Activated T-cell treated with anti-CD3 and anti-CD28 coated beads for 24 hours (primary cell): Measurements from ENCODE around the gene PSG2.
"Not testable (repeated sequence)": the region's sequence is repeated elsewhere in the genome, so short reads cannot be mapped to it uniquely, and the experiment has no call there.

ENCODE experiments used
- DNase-seq: peaks from one replicate; pipeline ENCODE4 v3.0.0-alpha.2; 2020; ENCODE audit warnings: low read depth

The PSG2 gene

GRCh38 chr19:43082601-43083000, at the start of gene PSG2:
TSS of gene PSG2 (minus strand) at chr19:43082701. CDS start at chr19:43082569, 132 bp downstream.
- not testable (repeated sequence) for DNase-seq

DNA sequence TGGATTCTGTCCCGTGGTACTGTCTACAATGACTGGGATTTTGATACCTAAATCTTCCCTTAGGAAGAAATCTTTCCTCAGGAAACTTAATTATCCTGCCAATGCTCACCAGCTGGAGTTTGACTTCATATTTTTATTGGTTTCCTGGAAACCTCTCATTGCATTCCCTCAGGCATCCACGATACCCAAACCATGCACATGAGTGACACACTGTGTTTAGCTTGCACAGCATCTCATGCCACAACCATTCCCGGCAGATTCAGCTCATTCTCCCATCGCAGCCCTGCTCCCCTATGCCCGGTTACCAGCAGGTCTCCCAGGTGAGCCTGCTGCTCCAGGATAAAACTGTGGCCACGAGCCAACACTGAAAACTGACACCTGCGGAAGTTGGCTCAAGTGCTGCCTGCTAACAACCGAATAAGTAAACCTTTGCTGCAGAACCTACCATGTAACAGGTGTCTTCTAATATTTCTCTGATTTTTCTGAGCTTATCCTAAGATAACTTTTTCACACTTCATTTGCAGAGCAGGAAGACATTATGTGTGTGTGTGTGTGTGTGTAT, 48.9 kb upstream of the PSG2 start:
- not testable (repeated sequence) for DNase-seq

DNA sequence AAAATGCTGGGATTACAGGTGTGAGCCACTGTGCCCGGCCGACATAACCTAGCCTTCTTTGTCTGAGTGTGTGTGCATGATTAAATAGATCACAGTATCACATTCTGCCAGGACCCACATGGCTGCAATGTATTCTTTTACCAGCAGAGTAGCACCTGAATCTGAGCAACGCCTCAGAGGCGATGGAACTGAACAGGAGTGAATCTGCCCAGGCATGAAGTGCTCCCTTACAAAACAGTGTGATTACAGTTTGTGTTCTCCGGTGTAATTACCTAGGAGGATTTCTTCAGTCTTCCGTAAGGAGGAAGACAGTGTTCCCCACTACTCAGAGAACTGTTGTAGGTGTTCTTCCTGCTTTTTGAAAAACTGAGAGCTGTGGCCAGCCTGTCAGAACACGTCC, 46.7 kb upstream of the PSG2 start:
- not testable (repeated sequence) for DNase-seq

DNA sequence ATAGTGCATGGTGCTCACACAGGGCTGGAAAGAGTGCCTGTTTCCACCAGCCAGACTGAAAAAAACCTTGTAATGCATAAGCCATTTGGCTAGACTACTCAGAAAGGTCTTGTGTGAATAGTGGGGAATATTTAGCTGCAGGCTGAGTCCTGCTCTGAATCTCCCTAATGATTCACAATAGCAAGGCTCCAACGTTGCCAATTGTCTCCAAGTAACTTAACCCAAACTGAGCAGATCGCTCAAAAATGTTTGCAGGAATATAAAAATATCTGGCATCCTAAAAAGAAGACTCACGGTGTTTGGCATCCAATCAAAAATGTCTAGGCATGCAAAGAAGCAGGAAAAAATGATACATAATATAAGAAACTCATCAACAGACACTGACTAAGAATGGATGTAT, 44.8 kb upstream of the PSG2 start:
- not testable (repeated sequence) for DNase-seq

- no peak for DNase-seq
Measured at GRCh38 chr19:43126720-43127119, 44.2 kb upstream of the PSG2 start.

DNA sequence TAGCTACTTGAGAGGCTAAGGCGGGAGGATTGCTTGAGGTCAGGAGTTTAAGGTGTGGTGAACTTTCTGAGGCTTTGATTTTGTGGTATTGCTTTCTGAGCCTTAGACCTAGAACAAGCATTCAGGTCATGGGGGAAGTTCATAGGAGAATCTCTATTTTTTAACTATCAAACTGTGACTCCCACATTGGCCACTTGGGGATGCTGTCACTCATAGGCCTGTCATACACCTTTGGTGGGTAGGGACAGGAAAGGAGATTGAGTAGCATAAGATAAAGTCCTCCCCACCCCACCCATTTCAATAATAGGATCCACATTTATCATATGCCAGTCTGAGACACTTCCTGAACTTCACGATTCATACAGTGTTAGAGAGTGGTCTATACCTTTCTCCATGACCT, 41.9 kb upstream of the PSG2 start:
- DNase-seq = no peak

- DNase-seq = not testable (repeated sequence)
Measured at GRCh38 chr19:43120433-43121026, 38.0 kb upstream of the PSG2 start.

- DNase-seq = not testable (repeated sequence)
Measured at GRCh38 chr19:43119526-43119925, 37.0 kb upstream of the PSG2 start.

GRCh38 chr19:43116421-43116820, 33.9 kb upstream of the PSG2 start:
- DNase-seq = not testable (repeated sequence)

DNA sequence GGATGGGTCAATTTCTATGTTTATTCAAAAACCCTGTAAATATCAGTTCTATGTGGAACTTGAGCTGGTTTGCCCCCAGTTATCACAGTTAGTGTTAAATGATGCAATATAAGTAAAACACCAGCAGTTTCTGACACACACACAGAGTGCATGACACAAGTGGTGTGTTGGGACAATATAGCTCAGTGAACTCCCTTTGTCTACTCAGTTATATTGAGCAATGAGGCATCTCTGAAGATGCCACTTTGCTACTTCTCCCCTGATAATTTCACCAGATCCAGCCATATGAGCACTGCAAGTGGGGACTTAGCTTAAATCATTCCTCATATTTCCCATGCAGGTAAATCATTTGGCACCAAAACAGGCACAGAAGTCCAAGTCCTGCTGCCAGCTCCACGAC, 33.0 kb upstream of the PSG2 start:
- not testable (repeated sequence) for DNase-seq

- DNase-seq = not testable (repeated sequence)
Measured at GRCh38 chr19:43115064-43115463, 32.6 kb upstream of the PSG2 start.

DNA sequence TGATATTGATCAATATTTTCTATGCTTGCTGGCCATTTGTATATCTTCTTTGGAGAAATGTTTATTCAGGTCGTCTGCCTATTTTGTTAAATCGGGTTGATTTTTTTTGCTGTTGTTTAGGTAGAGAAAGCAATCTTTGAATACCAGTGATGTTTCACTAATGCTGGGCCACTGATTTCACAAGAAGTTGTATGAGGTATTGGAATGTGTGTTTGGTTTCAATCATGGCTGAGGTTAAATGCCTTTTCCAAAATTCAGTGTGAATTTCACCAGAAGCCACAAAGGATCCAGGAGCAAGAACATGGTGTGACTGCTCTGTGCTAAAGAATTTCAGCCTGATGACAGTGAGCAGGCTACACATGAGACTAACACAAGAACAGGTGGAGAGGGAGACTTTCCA, 32.1 kb upstream of the PSG2 start:
- not testable (repeated sequence) for DNase-seq

- DNase-seq = not testable (repeated sequence)
Measured at GRCh38 chr19:43107401-43107800, 24.9 kb upstream of the PSG2 start.

DNA sequence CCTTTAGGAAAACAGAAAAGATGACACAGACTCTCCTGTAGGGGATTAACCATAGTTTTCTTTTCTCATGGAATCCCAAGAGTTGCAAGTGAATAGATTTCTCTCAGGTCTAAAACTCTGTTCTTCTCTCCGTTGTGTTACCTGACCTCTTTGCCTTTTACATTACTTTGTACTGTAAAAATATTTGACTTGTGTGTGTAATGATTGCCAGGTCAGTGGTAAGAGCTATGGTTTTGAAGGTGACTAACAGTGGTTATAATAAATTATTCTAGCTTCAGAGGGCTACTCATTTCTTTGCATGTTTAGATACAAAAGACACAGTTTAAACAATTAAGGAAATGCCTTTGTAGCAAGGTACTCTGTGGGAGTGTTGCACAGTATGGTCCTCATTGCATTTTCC, 23.0 kb upstream of the PSG2 start:
- DNase-seq = no peak

- not testable (repeated sequence) for DNase-seq
Measured at GRCh38 chr19:43104215-43104850, 21.8 kb upstream of the PSG2 start.

GRCh38 chr19:43101950-43102349, 19.4 kb upstream of the PSG2 start:
- DNase-seq = no peak

DNA sequence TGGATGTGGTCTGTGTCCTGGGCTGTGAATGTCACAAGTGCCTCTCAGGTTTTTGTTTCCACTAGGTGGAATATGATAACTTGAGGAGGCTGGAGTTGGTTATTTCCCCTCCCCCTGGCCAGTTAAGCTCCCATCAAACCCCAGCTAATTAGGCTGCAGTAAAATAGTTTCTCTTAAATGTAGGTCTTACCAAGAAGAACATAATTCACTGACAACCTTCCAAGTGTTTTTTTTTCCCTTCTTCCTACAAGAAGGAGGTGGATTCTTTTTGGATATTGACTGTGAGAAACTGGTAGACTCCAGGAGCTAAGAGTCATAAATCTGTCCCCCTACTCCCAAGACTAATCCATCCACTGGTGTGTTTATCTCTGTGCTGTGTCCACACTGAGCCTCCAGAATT, 15.9 kb upstream of the PSG2 start:
- DNase-seq = not testable (repeated sequence)

GRCh38 chr19:43087702-43088340, 5.3 kb upstream of the PSG2 start:
- not testable (repeated sequence) for DNase-seq

DNA sequence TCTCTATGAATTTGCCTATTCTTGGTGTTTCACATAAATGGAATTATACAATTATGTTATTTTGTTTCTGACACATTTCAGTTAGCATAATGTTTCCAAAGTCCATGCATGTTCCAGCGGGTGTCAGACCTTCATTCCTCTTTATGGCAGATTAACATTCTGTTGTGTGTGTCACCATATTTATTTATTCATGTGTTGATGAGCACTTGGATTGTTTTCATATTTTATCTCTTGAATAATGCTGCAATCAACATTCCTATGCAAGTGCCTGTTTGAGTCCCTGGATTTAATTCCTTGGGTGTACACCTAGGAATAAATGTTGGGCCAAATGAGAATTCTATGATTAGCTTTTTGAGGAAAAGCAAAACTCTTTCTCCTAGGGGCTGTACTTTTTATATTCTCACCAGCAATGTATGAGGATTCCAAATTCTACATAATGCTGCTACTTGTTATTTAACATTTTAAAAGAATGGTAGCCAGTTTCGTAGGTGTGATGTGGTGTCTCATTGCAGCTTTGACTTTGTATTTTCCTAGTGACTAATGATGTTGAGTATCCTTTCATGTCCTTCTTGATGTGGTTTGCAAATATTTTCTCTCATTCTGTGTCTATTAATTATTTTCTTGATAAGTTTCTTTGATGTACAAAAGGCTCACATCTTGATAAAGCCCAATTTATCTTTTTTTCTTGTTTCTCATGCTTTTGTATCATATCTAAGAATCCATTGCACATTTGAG, 3.5 kb upstream of the PSG2 start:
- not testable (repeated sequence) for DNase-seq

DNA sequence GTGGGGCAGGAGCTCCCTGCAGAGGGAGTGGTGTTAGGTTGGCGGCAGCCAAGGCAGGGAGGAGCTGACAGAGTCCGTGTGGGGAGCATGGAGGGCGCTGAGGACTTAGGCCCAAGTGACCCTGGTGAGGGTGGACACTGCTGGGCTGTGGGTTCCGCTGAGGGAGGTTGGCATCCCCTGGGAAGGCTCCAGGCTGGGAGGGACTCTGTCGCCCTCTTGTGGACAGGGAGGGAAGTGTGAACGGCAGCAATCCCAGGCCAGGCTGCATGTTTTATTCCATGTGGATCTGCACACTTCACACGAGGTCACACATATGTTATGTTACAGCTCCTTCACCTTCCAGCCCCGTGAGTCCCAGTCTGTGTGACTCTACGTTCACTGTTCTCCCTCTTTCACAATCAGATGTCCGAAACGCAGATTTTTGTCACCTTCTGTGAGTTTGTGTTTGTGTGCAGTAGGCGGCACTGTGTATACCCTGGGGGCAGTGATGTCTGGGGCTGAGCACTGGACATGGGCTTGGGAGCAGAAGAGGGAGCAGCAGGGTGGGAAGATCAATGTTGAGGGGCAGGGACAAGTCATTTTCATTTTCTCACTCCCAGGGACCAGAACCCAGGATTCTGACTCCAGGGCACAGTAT, 1.8 kb upstream of the PSG2 start:
- not testable (repeated sequence) for DNase-seq

GRCh38 chr19:43083721-43084120, 1.2 kb upstream of the PSG2 start:
- DNase-seq = not testable (repeated sequence)

DNA sequence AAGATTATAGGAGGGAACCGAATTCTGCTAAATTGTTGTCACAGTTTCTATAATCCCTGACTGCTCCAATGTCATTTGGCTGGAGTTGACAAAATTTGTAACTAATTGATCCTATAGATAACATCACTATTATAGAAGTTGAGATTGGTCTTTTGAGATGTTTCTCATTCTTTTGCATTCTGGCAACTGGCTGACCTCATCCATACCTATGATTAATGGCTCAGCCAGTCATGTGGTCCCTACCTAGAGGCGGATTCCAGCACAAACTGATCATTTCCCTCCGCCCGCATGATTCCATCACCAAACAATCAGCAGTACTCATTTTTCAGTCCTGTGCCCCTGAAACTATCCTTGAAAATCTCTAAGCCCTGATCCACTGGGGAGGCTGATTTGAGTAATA, 4.2 kb downstream of the PSG2 start:
- no peak for DNase-seq
